WERI-Rb-1 (cell line): ENCODE results near the gene RASA1.

Source experiments
- DNase-seq: peaks from one replicate; pipeline ENCODE4 v3.0.0-alpha.2; 2020
- H3K27ac ChIP-seq: fragments of 250-450 bp; sonication (Bioruptor Pico); 2 replicates; pipeline ENCODE4 v1.5.1; 2020; ENCODE audit warnings: mild to moderate bottlenecking, moderate library complexity
- H3K27me3 ChIP-seq: fragments of 250-450 bp; sonication (Bioruptor Pico); 2 replicates; pipeline ENCODE4 v1.5.1; 2021; ENCODE audit warnings: mild to moderate bottlenecking, low read depth, moderate library complexity; ENCODE audit not compliant: insufficient read depth, severe bottlenecking
- H3K36me3 ChIP-seq: fragments of 250-450 bp; sonication (Bioruptor Pico); 2 replicates; pipeline ENCODE4 v1.5.1; 2020; ENCODE audit warnings: mild to moderate bottlenecking, moderate library complexity
- H3K4me3 ChIP-seq: 2 replicates; pipeline ENCODE4 v1.5.1; 2011; ENCODE audit warnings: low read depth, mild to moderate bottlenecking, control low read depth, low read length
- H3K9me3 ChIP-seq: fragments of 250-450 bp; sonication (Bioruptor Pico); 2 replicates; pipeline ENCODE4 v1.5.1; 2021; ENCODE audit warnings: mild to moderate bottlenecking, moderate library complexity; ENCODE audit not compliant: severe bottlenecking
- CTCF ChIP-seq: IDR thresholded peaks from 2 replicates; pipeline ENCODE4 v1.5.1; 2011; ENCODE audit warnings: low read depth, mild to moderate bottlenecking, control low read depth, inconsistent platforms, low read length

The RASA1 gene

GRCh38 chr5:87400305-87400899, 132.7 kb downstream of the RASA1 start:
- H3K27me3 ChIP-seq, result no peaks in the 10 kb centered on the region
- no peaks in the 10 kb centered on the region for H3K9me3 ChIP-seq
- DNase-seq, result no peak
- no peak overlapping the region for H3K27ac ChIP-seq
- 0 out of 2 replicates have a peak, but pooled peaks have one; percentile 21 for TF ChIP-seq CTCF
- H3K36me3 ChIP-seq, result peaks cover 52% of the 10 kb centered on the region
- H3K4me3 ChIP-seq, result no peak overlapping the region

GRCh38 chr5:87401626-87402025, 133.9 kb downstream of the RASA1 start:
- Histone ChIP-seq H3K9me3 (no peaks in the 10 kb centered on the region), H3K27ac (no peak overlapping the region), H3K27me3 (no peaks in the 10 kb centered on the region), H3K36me3 (peaks cover 50% of the 10 kb centered on the region), H3K4me3 (no peak overlapping the region)
- DNase-seq, result no peak
- no peak for TF ChIP-seq CTCF

GRCh38 chr5:87403409-87403808, 135.7 kb downstream of the RASA1 start:
- DNase-seq, result no peak
- H3K36me3 ChIP-seq, result peaks cover 58% of the 10 kb centered on the region
- no peak for TF ChIP-seq CTCF

GRCh38 chr5:87403899-87404298, 136.2 kb downstream of the RASA1 start:
- Histone ChIP-seq H3K36me3 (peaks cover 58% of the 10 kb centered on the region), H3K4me3 (no peak overlapping the region), H3K9me3 (no peaks in the 10 kb centered on the region), H3K27me3 (no peaks in the 10 kb centered on the region), H3K27ac (no peak overlapping the region)
- DNase-seq, result no peak
- TF ChIP-seq CTCF, result no peak

More at GRCh38 chr5:87403409-87403808, 135.7 kb downstream of the RASA1 start:
- Histone ChIP-seq H3K4me3 (no peak overlapping the region), H3K9me3 (no peaks in the 10 kb centered on the region), H3K27ac (no peak overlapping the region), H3K27me3 (no peaks in the 10 kb centered on the region)

- TF ChIP-seq CTCF, result no peak
- DNase-seq, result no peak
- Histone ChIP-seq H3K27me3 (no peaks in the 10 kb centered on the region), H3K4me3 (no peak overlapping the region), H3K9me3 (no peaks in the 10 kb centered on the region), H3K27ac (no peak overlapping the region), H3K36me3 (peaks cover 61% of the 10 kb centered on the region)
Observed at GRCh38 chr5:87404359-87404758, 136.7 kb downstream of the RASA1 start.
